Mesendoderm (in vitro differentiated cells): Measurements from ENCODE around the gene AP1S3. TPM values are rescaled to one million over a fixed set of nuclear protein-coding genes. Genes with fewer than 3 reads are reported as not detected.
A peak's percentile ranks its signal among the peaks of the same experiment; 100 is the strongest.

Experiments
- DNase-seq: peaks from one replicate; pipeline ENCODE4 v3.0.0; 2013
- H2AK5ac ChIP-seq: 2 replicates; pipeline ENCODE4 v1.6.1; 2013; ENCODE audit warnings: low read length, inconsistent platforms
- H2BK120ac ChIP-seq: 2 replicates; pipeline ENCODE4 v1.6.1; 2013; ENCODE audit warnings: low read depth, mild to moderate bottlenecking, low read length, moderate library complexity, mixed read lengths
- H2BK15ac ChIP-seq: replicated peaks from 2 replicates; pipeline ENCODE4 v1.6.1; 2013; ENCODE audit warnings: low read depth, mild to moderate bottlenecking, moderate library complexity
- H2BK5ac ChIP-seq: 2 replicates; pipeline ENCODE4 v1.6.1; 2013; ENCODE audit warnings: low read length, inconsistent platforms
- H3K18ac ChIP-seq: 2 replicates; pipeline ENCODE4 v1.6.1; 2013; ENCODE audit warnings: mild to moderate bottlenecking, low read length, mixed read lengths
- H3K23ac ChIP-seq: one replicate; pipeline ENCODE4 v1.6.1; 2013; ENCODE audit warnings: low read length
- H3K27ac ChIP-seq: 2 replicates; pipeline ENCODE4 v1.5.1; 2013; ENCODE audit warnings: low read depth, mild to moderate bottlenecking, inconsistent platforms, low read length, moderate library complexity
- H3K27me3 ChIP-seq: 2 replicates; pipeline ENCODE4 v1.6.1; 2013; ENCODE audit warnings: low read length, control low read depth, mild to moderate bottlenecking, inconsistent platforms; ENCODE audit not compliant: insufficient read depth, poor library complexity
- H3K36me3 ChIP-seq: 2 replicates; pipeline ENCODE4 v1.6.1; 2013; ENCODE audit warnings: low read length, inconsistent platforms; ENCODE audit not compliant: control insufficient read depth, insufficient read depth
- H3K4ac ChIP-seq: one replicate; pipeline ENCODE4 v1.6.1; 2013; ENCODE audit warnings: low read depth, mild to moderate bottlenecking, low read length, moderate library complexity
- H3K4me1 ChIP-seq: 2 replicates; pipeline ENCODE4 v1.6.1; 2013; ENCODE audit warnings: low read depth, low read length, inconsistent platforms; ENCODE audit not compliant: control insufficient read depth
- H3K4me2 ChIP-seq: 2 replicates; pipeline ENCODE4 v1.6.1; 2013; ENCODE audit warnings: low read length
- H3K4me3 ChIP-seq: 2 replicates; pipeline ENCODE4 v1.5.1; 2013; ENCODE audit warnings: mild to moderate bottlenecking, low read length
- H3K56ac ChIP-seq: one replicate; pipeline ENCODE4 v1.6.1; 2013; ENCODE audit warnings: low read length
- H3K79me1 ChIP-seq: 2 replicates; pipeline ENCODE4 v1.6.1; 2013; ENCODE audit warnings: low read length, inconsistent platforms
- H3K79me2 ChIP-seq: 2 replicates; pipeline ENCODE4 v1.6.1; 2013; ENCODE audit warnings: mild to moderate bottlenecking, low read length; ENCODE audit not compliant: control insufficient read depth, insufficient read depth
- H3K9ac ChIP-seq: 2 replicates; pipeline ENCODE4 v1.6.1; 2013; ENCODE audit warnings: low read length, inconsistent platforms
- H4K5ac ChIP-seq: one replicate; pipeline ENCODE4 v1.6.1; 2013; ENCODE audit warnings: low read length
- H4K8ac ChIP-seq: one replicate; pipeline ENCODE4 v1.6.1; 2013; ENCODE audit warnings: low read depth, mild to moderate bottlenecking, control low read depth, low read length, moderate library complexity
- WGBS: extraction: QIAGEN DNeasy Blood & Tissue Kit; methylation state at CpG from one replicate; pipeline ENCODE4 v1.1.7; 2013; ENCODE audit warnings: low lambda C conversion rate, missing lambda C conversion rate; ENCODE audit not compliant: insufficient coverage; ENCODE audit errors: extremely low coverage; 5-methylcytosine and 5-hydroxymethylcytosine counted together
- polyA plus RNA-seq, 2 experiments: library from polyadenylated mRNA; stranded (reverse); fragments of 200-250 nt; gene quantifications; one replicate each; pipeline ENCODE4 v1.2.3, GENCODE V29; 2013

Gene AP1S3
- polyA plus RNA-seq (2013, experiment 1 of 2): 6.5 TPM
- 7.3 TPM for polyA plus RNA-seq (2013, experiment 2 of 2)

DNA sequence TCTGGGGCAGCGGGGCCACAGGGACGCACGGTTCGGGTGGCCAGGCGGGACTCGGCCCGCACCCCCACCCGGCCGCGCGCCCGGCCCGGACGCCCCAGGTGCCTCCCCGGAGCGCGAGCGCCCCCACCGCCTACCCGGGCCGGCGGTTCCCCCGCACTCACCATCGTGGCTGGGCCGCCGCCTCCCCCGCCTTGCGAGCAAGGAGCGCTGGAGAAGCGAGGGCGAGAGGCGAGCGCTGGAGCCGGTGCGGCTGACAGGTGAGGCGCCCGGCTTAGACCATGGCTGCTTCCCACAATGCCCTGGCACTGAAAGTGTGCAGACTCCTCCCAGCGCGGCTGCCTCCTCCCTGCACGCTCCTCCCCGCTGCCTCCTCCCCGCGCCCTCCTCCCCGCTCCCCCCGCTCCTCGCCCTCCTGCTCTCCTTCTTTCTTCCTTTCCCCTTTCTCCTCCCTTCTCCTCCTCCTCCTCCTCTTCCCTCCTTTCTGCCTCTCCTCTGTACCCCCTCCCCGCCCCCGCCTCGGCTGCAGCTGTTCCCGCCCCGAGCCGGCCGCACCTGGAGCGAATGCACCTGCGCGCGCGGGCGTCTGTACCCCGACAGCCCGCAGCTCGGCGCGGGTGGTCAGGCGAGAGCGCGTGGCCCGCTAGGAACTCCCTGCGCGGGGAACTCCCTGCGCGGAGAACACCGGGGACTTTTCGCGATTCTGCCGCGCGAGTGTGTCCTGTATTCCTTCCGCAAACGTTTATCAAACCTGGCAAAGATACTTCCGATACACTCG lies at the start of gene AP1S3:
Gene AP1S3, minus strand, starts transcription at position 296 of the 775 bp plus-strand sequence. Its CDS starts 132 bp downstream, at position 164.
- H3K27ac ChIP-seq: no peak within 1 kb of the TSS
- no peak within 1 kb of the TSS for H2BK15ac ChIP-seq
- H2BK120ac ChIP-seq: no peak within 1 kb of the TSS
- whole genome bisulfite sequencing: no CpG with 5 or more reads among the region's 82 CpGs
- H4K8ac ChIP-seq: no peak within 1 kb of the TSS
- H3K79me1 ChIP-seq: peaks cover 4% of the 10 kb centered on the region
- H3K27me3 ChIP-seq: no peaks in the 10 kb centered on the region
- H3K56ac ChIP-seq: peak within 1 kb of the TSS; percentile 85
- H3K18ac ChIP-seq: no peak within 1 kb of the TSS
- H3K4me1 ChIP-seq: no peaks in the 10 kb centered on the region
- H3K79me2 ChIP-seq: no peaks in the 10 kb centered on the region
- DNase-seq: peak; percentile 91
- peak within 1 kb of the TSS; percentile 45 for H3K23ac ChIP-seq
- H3K4me3 ChIP-seq: peak within 1 kb of the TSS; percentile 78
- H3K9ac ChIP-seq: peak within 1 kb of the TSS; percentile 66
- H2AK5ac ChIP-seq: no peak within 1 kb of the TSS
- H3K36me3 ChIP-seq: no peaks in the 10 kb centered on the region
- H3K4me2 ChIP-seq: peak within 1 kb of the TSS; percentile 48
- H3K4ac ChIP-seq: no peak within 1 kb of the TSS
- H4K5ac ChIP-seq: no peak within 1 kb of the TSS
- no peak within 1 kb of the TSS for H2BK5ac ChIP-seq

DNA sequence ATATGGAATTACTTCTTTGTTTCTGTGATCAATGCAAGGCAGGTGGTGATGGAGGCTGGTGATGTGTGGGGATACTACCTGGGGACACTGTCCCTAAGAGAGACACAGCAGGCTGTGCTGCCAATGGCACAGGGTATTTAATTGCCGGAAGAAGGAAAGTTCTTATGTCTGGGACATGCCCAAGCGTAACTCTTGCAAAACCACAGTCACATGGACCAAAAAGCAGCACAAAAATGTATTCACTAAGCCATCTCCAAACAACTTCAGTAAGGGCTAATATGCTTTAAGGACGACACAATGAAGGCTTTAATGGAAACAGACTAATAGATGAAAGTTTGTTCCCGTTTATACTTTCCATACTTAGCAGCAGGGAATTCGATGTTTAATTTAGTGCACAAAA lies 49.7 kb upstream of the AP1S3 start:
- no peak overlapping the region for H3K56ac ChIP-seq
- no peak overlapping the region for H2BK5ac ChIP-seq
- no peak overlapping the region for H2BK120ac ChIP-seq
- no peaks in the 10 kb centered on the region for H3K27me3 ChIP-seq
- H3K79me1 ChIP-seq: no peaks in the 10 kb centered on the region
- H3K4me1 ChIP-seq: no peaks in the 10 kb centered on the region
- no peak overlapping the region for H3K18ac ChIP-seq
- H3K36me3 ChIP-seq: peaks cover 2% of the 10 kb centered on the region
- H3K9ac ChIP-seq: no peak overlapping the region
- no peak overlapping the region for H3K4me2 ChIP-seq
- DNase-seq: no peak
- no peak overlapping the region for H3K27ac ChIP-seq
- no peak overlapping the region for H4K5ac ChIP-seq
- no CpG with 5 or more reads among the region's 5 CpGs for WGBS
- H3K4ac ChIP-seq: no peak overlapping the region
- H4K8ac ChIP-seq: no peak overlapping the region
- H2AK5ac ChIP-seq: no peak overlapping the region
- H2BK15ac ChIP-seq: no peak overlapping the region
- H3K23ac ChIP-seq: no peak overlapping the region
- no peak overlapping the region for H3K4me3 ChIP-seq
- H3K79me2 ChIP-seq: no peaks in the 10 kb centered on the region

DNA sequence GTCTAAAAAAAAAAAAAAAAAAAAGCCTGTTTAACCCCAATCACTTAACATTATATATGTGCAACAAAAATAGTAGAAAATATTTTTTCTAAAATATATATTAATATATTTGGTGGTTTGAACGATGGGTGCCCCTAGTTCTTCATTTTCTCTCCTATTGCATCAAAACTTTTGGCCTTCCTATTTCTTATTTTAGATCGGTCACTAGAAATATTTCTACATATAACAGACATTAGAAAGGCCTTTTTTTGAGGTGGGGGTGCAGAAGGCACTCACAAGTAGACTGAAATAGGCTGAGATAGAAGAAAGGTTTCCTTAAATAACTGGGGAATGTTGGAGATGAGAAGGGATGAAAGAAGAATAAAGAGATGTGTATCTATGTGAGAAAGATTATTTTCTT lies 49.3 kb upstream of the AP1S3 start:
- Histone ChIP-seq H2BK15ac (no peak overlapping the region), H3K9ac (no peak overlapping the region), H3K4me2 (no peak overlapping the region), H4K8ac (no peak overlapping the region), H3K79me2 (no peaks in the 10 kb centered on the region), H4K5ac (no peak overlapping the region), H3K36me3 (peaks cover 2% of the 10 kb centered on the region), H3K4ac (no peak overlapping the region), H2AK5ac (no peak overlapping the region), H3K18ac (no peak overlapping the region), H2BK5ac (no peak overlapping the region), H3K4me1 (no peaks in the 10 kb centered on the region), H3K27ac (no peak overlapping the region), H3K4me3 (no peak overlapping the region), H2BK120ac (no peak overlapping the region), H3K56ac (no peak overlapping the region), H3K79me1 (no peaks in the 10 kb centered on the region), H3K23ac (no peak overlapping the region), H3K27me3 (no peaks in the 10 kb centered on the region)
- WGBS: no CpG with 5 or more reads among the region's 2 CpGs
- no peak for DNase-seq

DNA sequence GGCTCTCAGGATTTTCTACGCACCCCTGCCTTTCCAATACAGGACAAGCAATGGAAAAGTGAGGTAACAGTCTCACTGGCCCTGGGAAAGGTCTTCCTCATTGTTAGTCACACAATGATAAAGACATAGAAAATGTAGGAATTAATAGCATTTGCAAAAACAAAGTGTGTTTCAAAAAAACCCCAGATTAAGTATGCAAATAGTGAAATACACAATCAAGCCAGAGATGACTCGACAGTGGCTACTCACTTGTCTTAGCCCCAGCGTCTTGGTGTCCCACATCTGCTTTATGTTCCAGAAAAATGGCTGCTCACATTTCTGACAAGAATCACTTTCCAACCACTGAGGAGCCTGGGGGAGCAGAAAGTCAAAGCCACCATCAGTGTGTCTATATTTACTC lies 47.0 kb upstream of the AP1S3 start:
- H3K18ac ChIP-seq: no peak overlapping the region
- H2AK5ac ChIP-seq: no peak overlapping the region
- DNase-seq: no peak
- no peak overlapping the region for H2BK15ac ChIP-seq
- no peaks in the 10 kb centered on the region for H3K79me2 ChIP-seq
- H3K4me3 ChIP-seq: no peak overlapping the region
- H3K4ac ChIP-seq: no peak overlapping the region
- H3K4me1 ChIP-seq: no peaks in the 10 kb centered on the region
- no peak overlapping the region for H3K9ac ChIP-seq
- H4K5ac ChIP-seq: no peak overlapping the region
- no peak overlapping the region for H3K56ac ChIP-seq
- H2BK120ac ChIP-seq: no peak overlapping the region
- no peak overlapping the region for H4K8ac ChIP-seq
- no peaks in the 10 kb centered on the region for H3K79me1 ChIP-seq
- H3K23ac ChIP-seq: no peak overlapping the region
- no peaks in the 10 kb centered on the region for H3K27me3 ChIP-seq
- WGBS: no CpG with 5 or more reads among the region's 3 CpGs
- no peak overlapping the region for H3K27ac ChIP-seq
- no peak overlapping the region for H3K4me2 ChIP-seq
- no peak overlapping the region for H2BK5ac ChIP-seq
- H3K36me3 ChIP-seq: peaks cover 2% of the 10 kb centered on the region

DNA sequence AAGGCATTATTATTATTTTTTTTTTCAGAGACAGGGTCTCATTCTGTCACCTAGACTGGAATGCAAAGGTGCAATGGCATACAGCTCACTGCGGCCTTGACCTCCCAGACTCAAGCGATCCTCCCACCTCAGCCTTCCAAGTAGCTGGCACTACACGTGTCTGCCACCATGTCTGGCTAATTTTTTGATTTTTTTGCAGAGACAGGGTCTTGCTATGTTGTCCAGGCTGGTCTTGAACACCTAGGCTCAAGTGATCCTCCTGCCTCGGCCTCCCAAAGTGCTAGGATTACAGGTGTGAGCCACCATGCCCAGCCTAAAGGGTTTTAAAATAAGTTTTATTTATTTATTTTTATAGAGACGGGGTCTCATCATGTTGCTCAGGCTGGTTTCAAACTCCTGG lies 45.3 kb upstream of the AP1S3 start:
- Histone ChIP-seq H3K4ac (no peak overlapping the region), H3K27me3 (no peaks in the 10 kb centered on the region), H3K4me1 (no peaks in the 10 kb centered on the region), H4K5ac (no peak overlapping the region), H3K9ac (no peak overlapping the region), H2AK5ac (no peak overlapping the region), H3K56ac (no peak overlapping the region), H4K8ac (no peak overlapping the region), H3K79me2 (no peaks in the 10 kb centered on the region), H2BK5ac (no peak overlapping the region), H3K36me3 (no peaks in the 10 kb centered on the region), H2BK15ac (no peak overlapping the region), H3K4me2 (no peak overlapping the region), H3K27ac (no peak overlapping the region), H3K79me1 (no peaks in the 10 kb centered on the region), H3K23ac (no peak overlapping the region), H3K18ac (no peak overlapping the region), H3K4me3 (no peak overlapping the region), H2BK120ac (no peak overlapping the region)
- WGBS: no CpG with 5 or more reads among the region's 5 CpGs
- no peak for DNase-seq

DNA sequence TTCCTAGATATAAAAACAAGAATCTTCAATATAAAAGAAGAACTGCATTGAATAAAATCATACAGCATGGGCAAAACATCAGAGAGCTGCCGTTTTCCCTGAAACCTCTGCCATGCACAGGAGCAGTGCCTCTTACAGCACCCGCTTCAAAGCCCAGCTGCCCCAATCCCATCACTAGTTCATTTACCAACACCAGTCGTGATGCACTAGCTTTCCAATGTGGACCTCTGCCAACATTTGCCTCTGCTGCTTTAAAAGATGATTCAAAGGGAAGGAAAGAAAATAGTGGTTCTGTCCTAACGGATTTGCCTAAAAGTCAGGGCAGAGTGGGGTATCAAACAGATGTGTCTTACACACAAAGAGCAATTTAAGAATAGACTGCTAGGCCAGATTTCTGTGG lies 43.4 kb upstream of the AP1S3 start:
- WGBS: no CpG with 5 or more reads among the region's 4 CpGs
- Histone ChIP-seq H3K4ac (no peak overlapping the region), H3K79me2 (no peaks in the 10 kb centered on the region), H2AK5ac (no peak overlapping the region), H3K23ac (no peak overlapping the region), H3K18ac (no peak overlapping the region), H3K4me3 (no peak overlapping the region), H2BK120ac (no peak overlapping the region), H3K79me1 (no peaks in the 10 kb centered on the region), H3K4me2 (no peak overlapping the region), H3K27ac (no peak overlapping the region), H3K27me3 (no peaks in the 10 kb centered on the region), H4K8ac (no peak overlapping the region), H2BK5ac (no peak overlapping the region), H3K56ac (no peak overlapping the region), H3K9ac (no peak overlapping the region), H3K36me3 (no peaks in the 10 kb centered on the region), H4K5ac (no peak overlapping the region), H2BK15ac (no peak overlapping the region), H3K4me1 (no peaks in the 10 kb centered on the region)
- no peak for DNase-seq
